GM12872 (cell line): Measurements from ENCODE around the gene PJVK.

Source experiments
- CTCF ChIP-seq: IDR thresholded peaks from 3 replicates; pipeline ENCODE4 v1.5.1; 2011; ENCODE audit warnings: low read depth, mild to moderate bottlenecking, low read length, moderate library complexity; ENCODE audit not compliant: insufficient read depth

PJVK gene

DNA sequence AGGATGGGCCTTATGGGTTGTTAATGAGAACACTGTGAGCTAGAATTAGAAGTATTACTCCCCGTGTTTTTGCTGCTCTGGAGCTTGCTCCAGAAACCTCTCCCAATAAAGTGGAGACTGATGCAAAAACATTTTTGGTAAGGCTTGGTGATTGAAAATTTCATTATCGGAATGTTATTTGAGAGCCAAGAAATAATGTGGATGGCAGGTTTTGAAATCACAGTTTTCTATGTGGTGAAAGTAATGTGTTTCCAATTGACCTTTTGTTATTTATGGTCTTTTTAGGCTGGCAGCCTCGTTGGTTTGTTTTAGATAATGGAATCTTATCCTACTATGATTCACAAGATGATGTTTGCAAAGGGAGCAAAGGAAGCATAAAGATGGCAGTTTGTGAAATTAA is 34.2 kb downstream of the PJVK start:
- TF ChIP-seq CTCF: no peak

GRCh38 chr2:178491612-178492011 is 40.4 kb downstream of the PJVK start:
- TF ChIP-seq CTCF: no peak

GRCh38 chr2:178496049-178496448 is 44.9 kb downstream of the PJVK start:
- no peak for TF ChIP-seq CTCF

DNA sequence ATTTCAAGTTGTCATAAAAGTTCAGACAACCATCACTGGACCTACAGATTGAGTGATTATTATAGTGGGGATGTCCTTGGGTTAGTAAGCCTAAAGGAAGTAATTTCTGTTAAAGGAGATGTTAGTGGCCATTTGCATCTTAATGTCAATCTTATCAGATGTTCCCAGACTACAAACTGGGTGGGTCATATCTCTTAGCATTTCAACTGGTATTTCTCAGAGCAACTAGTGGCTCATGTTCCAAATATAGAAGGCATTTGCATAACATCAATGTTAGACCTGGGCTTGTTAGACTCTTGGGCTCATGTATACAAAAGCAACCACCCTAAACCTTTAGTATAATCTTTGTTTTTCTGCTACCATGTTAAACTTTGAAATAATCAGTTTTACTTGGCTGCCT is 47.0 kb downstream of the PJVK start:
- no peak for TF ChIP-seq CTCF

DNA sequence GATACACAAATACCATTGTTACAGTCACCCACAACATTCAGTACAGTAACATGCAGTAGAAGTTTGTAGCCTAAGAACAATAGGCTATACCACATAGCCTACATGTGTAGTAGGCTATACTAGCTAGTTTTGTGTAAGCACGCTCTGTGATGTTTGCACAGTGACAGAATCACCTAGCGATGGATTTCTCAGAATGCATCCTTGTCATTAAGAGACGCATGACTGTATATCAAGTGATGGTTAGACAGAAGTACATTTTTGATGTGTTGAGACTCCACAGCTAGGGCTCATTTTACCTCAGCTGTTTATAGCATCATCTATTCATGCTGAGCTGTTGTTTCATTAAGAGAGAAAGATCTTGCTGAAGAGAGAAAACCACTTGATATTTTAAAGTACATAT is 48.5 kb downstream of the PJVK start:
- TF ChIP-seq CTCF: no peak

GRCh38 chr2:178502751-178503150 is 51.6 kb downstream of the PJVK start:
- TF ChIP-seq CTCF: no peak

DNA sequence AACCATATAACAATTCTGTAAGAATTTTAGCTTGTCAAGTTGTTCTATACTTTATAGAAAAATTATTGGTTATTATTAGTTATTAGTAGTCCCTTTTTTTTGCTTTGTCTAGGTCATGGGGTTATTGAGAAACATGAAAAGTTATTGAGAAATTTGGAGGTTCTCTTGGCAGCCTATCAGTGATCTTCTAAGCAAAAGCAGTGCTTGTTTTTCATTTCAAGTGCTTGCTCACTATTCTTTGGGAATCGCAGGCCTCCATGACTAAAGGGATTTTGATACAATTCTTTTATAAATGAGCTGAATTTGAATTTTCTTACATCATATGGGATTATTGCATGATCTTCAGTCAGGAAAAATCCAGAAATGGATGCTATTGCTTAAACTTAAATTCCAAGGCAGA is 54.9 kb downstream of the PJVK start:
- TF ChIP-seq CTCF: no peak

DNA sequence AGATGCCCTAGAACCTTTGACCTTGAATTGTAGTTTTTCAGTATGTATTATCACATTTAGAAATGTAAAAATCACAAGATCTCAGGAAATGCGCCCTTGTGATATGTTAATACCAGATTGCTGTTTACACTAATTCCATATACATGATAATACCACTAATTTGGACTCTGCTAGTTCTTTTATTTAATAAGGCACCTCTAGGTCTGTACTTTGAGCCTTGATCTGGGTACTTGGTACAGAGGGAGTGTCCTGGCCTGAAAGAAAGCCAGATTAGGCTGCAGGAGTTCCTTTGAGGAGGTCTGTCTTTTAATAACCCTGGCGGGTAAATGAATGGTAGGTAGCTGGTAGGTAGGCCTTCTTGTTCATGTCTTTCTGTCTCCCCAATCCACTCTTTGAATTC is 55.3 kb downstream of the PJVK start:
- no peak for TF ChIP-seq CTCF
